ENCODE results near the gene TMSB4Y.

TMSB4Y gene

DNA sequence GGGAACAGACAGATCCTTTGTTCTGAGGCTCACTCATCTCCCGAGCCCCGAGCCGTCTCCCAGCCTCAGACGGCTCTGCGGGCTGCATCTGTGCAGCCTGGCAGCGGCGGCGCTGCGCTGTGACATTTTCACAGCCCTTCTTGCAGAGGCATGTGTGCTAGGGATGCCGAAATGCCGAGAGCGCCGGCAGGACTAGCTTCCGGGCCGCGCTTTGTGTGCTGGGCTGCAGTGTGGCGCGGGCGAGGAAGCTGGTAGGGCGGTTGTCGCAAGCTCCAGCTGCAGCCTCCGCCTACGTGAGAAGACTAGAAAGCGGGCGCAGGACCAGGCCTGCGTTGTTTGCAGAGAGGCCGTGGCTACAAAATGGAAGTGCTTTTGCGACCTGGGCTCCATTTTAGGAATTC, at the start of gene TMSB4Y:
Gene TMSB4Y (plus strand): TSS at position 332 of the 401 bp plus-strand sequence.
- peak; percentile 81 for DNase-seq

- no peak for DNase-seq
Measured at GRCh38 chrY:13664162-13664561, 39.5 kb upstream of the TMSB4Y start.

DNA sequence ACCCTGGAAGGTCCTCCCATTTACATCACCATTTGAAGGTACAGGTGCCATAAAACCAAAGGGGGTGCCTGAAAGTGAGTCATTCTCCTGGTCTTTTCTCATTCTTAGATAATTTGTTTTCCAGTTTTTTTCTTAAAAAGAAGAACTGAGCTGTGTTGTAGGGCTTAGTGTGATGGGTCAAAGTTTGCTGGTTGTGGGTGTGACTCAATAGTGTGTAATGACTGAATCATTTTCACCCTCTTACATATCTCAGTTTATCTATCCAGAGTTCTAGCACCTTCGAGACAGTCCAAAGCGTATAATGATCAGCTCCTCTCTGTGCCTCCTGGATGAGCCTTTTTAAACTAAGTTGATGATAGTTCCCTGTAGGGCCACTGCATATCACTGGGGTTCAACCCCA, 32.6 kb upstream of the TMSB4Y start:
- DNase-seq: no peak

- no peak for DNase-seq
Measured at GRCh38 chrY:13702276-13702675, 1.4 kb upstream of the TMSB4Y start.

GRCh38 chrY:13704121-13704930, 627 bp downstream of the TMSB4Y start:
- peak; percentile 20 for DNase-seq

GRCh38 chrY:13705197-13705596, 1.5 kb downstream of the TMSB4Y start:
- peak; percentile 16 for DNase-seq

DNA sequence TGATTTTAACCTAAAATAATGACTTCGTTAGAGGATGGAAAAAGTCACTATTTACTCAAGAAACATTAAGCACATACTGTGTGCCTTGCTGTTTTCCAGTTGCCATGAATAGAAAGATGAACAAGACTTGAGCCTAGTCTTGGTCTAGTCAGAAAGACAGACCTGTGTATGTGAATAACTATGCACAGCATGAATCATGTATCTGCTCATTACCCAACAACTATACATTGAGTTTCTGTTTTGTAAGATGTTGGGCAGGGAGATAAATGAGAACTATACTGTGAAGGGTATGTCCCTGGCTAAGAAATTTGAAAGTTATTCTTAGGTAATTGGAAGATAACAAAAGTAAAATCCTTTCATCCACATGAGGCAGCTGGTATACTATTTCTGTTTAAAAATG, 4.3 kb downstream of the TMSB4Y start:
- no peak for DNase-seq

- DNase-seq: no peak
Measured at GRCh38 chrY:13718996-13719395, 15.3 kb downstream of the TMSB4Y start.

- peak; percentile 19 for DNase-seq
Measured at GRCh38 chrY:13729517-13729916, 25.8 kb downstream of the TMSB4Y start.

- DNase-seq: peak; percentile 14
Measured at GRCh38 chrY:13738618-13739017, 34.9 kb downstream of the TMSB4Y start.

- DNase-seq: no peak
Measured at GRCh38 chrY:13751289-13752071, 47.8 kb downstream of the TMSB4Y start.

- no peak for DNase-seq
Measured at GRCh38 chrY:13754661-13755060, 51.0 kb downstream of the TMSB4Y start.

All from RPMI8226 (cell line).